GM12875 (cell line): ENCODE results near the gene HNRNPC.
"Not testable (repeated sequence)": the region's sequence is repeated elsewhere in the genome, so short reads cannot be mapped to it uniquely, and the experiment has no call there.

ENCODE experiments used
- H3K4me3 ChIP-seq: one replicate; pipeline ENCODE4 v1.5.1; 2011; ENCODE audit warnings: low read depth, low read length, control low read depth
- TF ChIP-seq, protein P1 (sequence below): IDR thresholded peaks from 2 replicates; pipeline ENCODE4 v1.5.1; 2011; ENCODE audit warnings: low read depth, mild to moderate bottlenecking, control low read depth, inconsistent platforms, low read length, moderate library complexity, borderline replicate concordance; ENCODE audit not compliant: insufficient read depth

HNRNPC gene

DNA sequence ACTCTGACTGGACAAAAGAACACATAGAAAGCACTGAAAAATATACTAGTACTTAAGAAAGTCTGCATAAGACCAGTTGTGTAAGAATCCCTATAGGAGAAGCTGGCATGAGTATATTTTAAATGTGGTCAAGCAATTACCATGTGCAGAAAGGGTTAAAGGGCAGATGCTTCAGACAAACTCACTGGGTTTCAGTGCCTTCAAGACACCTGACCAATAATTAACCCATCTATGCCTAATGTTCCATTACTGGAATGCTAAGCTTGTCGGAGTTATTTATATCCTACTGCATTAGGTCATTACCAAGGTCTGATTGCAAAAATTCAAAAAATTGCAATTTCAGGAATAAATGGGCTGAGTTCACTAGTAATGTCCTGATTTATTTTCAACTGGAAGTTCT, 41.3 kb downstream of the HNRNPC start:
- TF ChIP-seq, protein P1, sequence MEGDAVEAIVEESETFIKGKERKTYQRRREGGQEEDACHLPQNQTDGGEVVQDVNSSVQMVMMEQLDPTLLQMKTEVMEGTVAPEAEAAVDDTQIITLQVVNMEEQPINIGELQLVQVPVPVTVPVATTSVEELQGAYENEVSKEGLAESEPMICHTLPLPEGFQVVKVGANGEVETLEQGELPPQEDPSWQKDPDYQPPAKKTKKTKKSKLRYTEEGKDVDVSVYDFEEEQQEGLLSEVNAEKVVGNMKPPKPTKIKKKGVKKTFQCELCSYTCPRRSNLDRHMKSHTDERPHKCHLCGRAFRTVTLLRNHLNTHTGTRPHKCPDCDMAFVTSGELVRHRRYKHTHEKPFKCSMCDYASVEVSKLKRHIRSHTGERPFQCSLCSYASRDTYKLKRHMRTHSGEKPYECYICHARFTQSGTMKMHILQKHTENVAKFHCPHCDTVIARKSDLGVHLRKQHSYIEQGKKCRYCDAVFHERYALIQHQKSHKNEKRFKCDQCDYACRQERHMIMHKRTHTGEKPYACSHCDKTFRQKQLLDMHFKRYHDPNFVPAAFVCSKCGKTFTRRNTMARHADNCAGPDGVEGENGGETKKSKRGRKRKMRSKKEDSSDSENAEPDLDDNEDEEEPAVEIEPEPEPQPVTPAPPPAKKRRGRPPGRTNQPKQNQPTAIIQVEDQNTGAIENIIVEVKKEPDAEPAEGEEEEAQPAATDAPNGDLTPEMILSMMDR: no peak
- H3K4me3 ChIP-seq: no peak overlapping the region

- TF ChIP-seq, protein P1: no peak
- H3K4me3 ChIP-seq: no peak overlapping the region
Observed at GRCh38 chr14:21227150-21227549, 42.1 kb downstream of the HNRNPC start.

- TF ChIP-seq, protein P1: no peak
- no peak overlapping the region for H3K4me3 ChIP-seq
Observed at GRCh38 chr14:21226467-21226866, 42.8 kb downstream of the HNRNPC start.

- not testable (repeated sequence) for H3K4me3 ChIP-seq
Observed at GRCh38 chr14:21225164-21225563, 44.1 kb downstream of the HNRNPC start.

DNA sequence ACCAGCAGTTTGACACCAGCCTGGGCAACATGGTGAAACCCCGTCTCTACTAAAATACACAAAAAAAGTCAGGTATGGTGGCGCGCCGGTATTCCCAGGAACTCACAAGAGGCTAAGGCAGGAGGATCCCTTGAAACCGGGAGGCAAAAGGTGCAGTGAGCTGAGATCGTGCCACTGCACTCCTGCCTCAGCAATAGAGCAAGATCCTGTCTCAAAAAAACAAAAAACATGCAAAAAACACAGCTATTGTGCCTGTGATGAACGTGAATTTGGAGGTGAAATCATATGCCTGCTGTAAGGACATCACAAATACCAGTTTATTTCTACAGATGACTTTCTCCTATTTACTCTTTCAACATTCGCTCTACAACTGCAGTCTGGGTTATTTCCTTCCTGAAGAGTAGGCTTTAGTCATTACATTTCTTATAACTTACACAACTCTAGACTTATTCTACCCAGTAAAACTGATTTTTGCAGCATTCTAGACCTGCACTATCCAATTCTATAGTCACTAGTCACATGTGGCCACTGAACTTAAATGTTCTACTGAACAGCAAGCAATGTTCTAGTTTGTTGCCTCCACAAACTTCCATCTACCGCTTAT, 48.3 kb downstream of the HNRNPC start:
- H3K4me3 ChIP-seq: no peak overlapping the region
- TF ChIP-seq, protein P1: no peak

DNA sequence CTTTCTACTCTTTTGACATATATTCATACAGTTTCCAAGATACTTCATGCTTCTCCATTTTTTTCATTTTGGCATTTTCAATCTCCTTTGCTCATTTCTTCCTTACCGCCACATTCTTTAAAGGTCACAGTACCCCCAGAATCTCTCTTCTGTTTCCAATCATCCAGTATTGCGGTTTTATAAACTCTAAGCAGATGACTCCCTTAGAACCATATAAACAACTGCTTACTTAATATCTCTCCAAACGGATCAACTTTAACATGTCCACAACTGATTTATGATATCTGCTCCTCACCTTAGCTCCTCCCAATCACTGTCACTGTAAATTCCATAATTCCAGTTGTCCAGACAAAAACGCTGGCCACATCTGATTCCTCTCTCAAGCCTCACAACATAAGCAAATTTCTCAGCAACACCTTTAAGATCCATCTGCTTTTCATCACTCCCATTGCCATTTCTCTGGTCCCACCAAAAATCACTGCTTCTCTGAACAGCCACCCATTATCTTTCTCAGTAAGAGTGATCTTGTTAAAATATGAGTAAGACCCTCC, 49.6 kb downstream of the HNRNPC start:
- TF ChIP-seq, protein P1: no peak
- H3K4me3 ChIP-seq: no peak overlapping the region

DNA sequence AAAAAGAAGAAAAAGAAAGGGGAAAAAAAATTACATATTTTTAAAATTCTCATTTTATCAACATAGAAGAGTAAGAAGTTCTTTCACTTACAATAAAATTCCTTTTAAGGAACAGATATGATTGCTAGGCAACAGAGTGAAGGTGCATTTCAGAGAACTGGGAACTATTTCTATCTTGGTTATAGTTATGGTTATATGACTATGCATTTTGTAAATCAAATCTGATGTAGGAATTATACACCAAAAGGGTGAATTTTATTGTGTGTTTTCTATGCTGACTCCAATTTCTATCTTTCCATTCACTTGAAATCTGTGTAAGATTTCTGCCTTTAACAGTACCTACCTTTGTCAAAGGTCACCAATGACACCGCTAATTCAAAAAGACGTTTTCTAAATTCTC, 50.1 kb downstream of the HNRNPC start:
- no peak overlapping the region for H3K4me3 ChIP-seq
- TF ChIP-seq, protein P1: no peak
